HFF-Myc (cell line): ENCODE data around the gene PCBP1.
"Not testable (repeated sequence)": the region's sequence is repeated elsewhere in the genome, so short reads cannot be mapped to it uniquely, and the experiment has no call there.

Source experiments
- DNase-seq: peaks from one replicate; pipeline ENCODE4 v3.0.0-alpha.2; 2011; ENCODE audit warnings: low read depth; ENCODE audit errors: extremely low read depth
- H3K4me3 ChIP-seq: replicated peaks from 2 replicates; pipeline ENCODE4 v1.5.1; 2011; ENCODE audit warnings: low read depth, mild to moderate bottlenecking, control low read depth, low read length
- CTCF ChIP-seq: IDR thresholded peaks from 2 replicates; pipeline ENCODE4 v1.5.1; 2012; ENCODE audit warnings: mild to moderate bottlenecking, low read depth, low read length, control low read depth; ENCODE audit errors: missing control alignments

PCBP1 gene

GRCh38 chr2:70045405-70045804 lies 41.9 kb upstream of the PCBP1 start:
- H3K4me3 ChIP-seq = no peak overlapping the region
- no peak for TF ChIP-seq CTCF
- no peak for DNase-seq

- H3K4me3 ChIP-seq = no peak overlapping the region
- TF ChIP-seq CTCF = no peak
- no peak for DNase-seq
These were observed 41.3 kb upstream of the PCBP1 start for GRCh38 chr2:70045932-70046331.

GRCh38 chr2:70046534-70046933 lies 40.7 kb upstream of the PCBP1 start:
- DNase-seq = no peak
- H3K4me3 ChIP-seq = no peak overlapping the region
- TF ChIP-seq CTCF = no peak

- TF ChIP-seq CTCF = no peak
These were observed 39.8 kb upstream of the PCBP1 start for GRCh38 chr2:70047451-70047850.

GRCh38 chr2:70049255-70049654 lies 38.0 kb upstream of the PCBP1 start:
- H3K4me3 ChIP-seq = no peak overlapping the region
- no peak for DNase-seq
- TF ChIP-seq CTCF = no peak

More at GRCh38 chr2:70047451-70047850, 39.8 kb upstream of the PCBP1 start:
- no peak overlapping the region for H3K4me3 ChIP-seq
- no peak for DNase-seq

- TF ChIP-seq CTCF = no peak
These were observed 36.4 kb upstream of the PCBP1 start for GRCh38 chr2:70050631-70051425.

GRCh38 chr2:70055259-70055658 lies 32.0 kb upstream of the PCBP1 start:
- not testable (repeated sequence) for DNase-seq, H3K4me3 ChIP-seq

More at GRCh38 chr2:70050631-70051425, 36.4 kb upstream of the PCBP1 start:
- DNase-seq = no peak
- no peak overlapping the region for H3K4me3 ChIP-seq
